H9 (cell line): ENCODE data around the gene STAT3. TPM values are rescaled to one million over a fixed set of nuclear protein-coding genes. Genes with fewer than 3 reads are reported as not detected.

Experiments
- DNase-seq: peaks from one replicate; pipeline ENCODE4 v3.0.0-alpha.2; 2017
- H2AFZ ChIP-seq: one replicate; pipeline ENCODE4 v1.6.1; 2013; ENCODE audit warnings: mild to moderate bottlenecking, low read length, control low read depth, moderate library complexity
- H2AK5ac ChIP-seq: 2 replicates; pipeline ENCODE4 v1.6.1; 2013; ENCODE audit warnings: low read length, control low read depth, mixed read lengths; ENCODE audit not compliant: insufficient read length
- H2BK120ac ChIP-seq: one replicate; pipeline ENCODE4 v1.6.1; 2013; ENCODE audit warnings: low read depth, mild to moderate bottlenecking, low read length, control low read depth, inconsistent platforms; ENCODE audit not compliant: poor library complexity, severe bottlenecking
- H2BK12ac ChIP-seq: 2 replicates; pipeline ENCODE4 v1.6.1; 2013; ENCODE audit warnings: low read length, control low read depth, mixed read lengths, low read depth; ENCODE audit not compliant: insufficient read length
- H2BK15ac ChIP-seq: 2 replicates; pipeline ENCODE4 v1.6.1; 2013; ENCODE audit warnings: low read depth, low read length, control low read depth
- H2BK20ac ChIP-seq: one replicate; pipeline ENCODE4 v1.6.1; 2013; ENCODE audit warnings: low read depth, mild to moderate bottlenecking, low read length, control low read depth, inconsistent platforms; ENCODE audit not compliant: poor library complexity, severe bottlenecking
- H2BK5ac ChIP-seq: 2 replicates; pipeline ENCODE4 v1.6.1; 2013; ENCODE audit warnings: low read length, control low read depth, mixed read lengths; ENCODE audit not compliant: insufficient read length
- H3K14ac ChIP-seq: 2 replicates; pipeline ENCODE4 v1.6.1; 2013; ENCODE audit warnings: low read length, control low read depth; ENCODE audit not compliant: insufficient read depth
- H3K18ac ChIP-seq: 2 replicates; pipeline ENCODE4 v1.6.1; 2013; ENCODE audit warnings: low read depth, mild to moderate bottlenecking, mixed read lengths, low read length, control low read depth; ENCODE audit not compliant: insufficient read length
- H3K23ac ChIP-seq: 2 replicates; pipeline ENCODE4 v1.6.1; 2013; ENCODE audit warnings: low read length, control low read depth, mixed read lengths, low read depth; ENCODE audit not compliant: insufficient read length
- H3K23me2 ChIP-seq: 2 replicates; pipeline ENCODE4 v1.6.1; 2013; ENCODE audit warnings: low read depth, mild to moderate bottlenecking, mixed read lengths, low read length, control low read depth; ENCODE audit not compliant: insufficient read length, poor library complexity, severe bottlenecking
- H3K27ac ChIP-seq: 2 replicates; pipeline ENCODE4 v1.5.1; 2013; ENCODE audit warnings: low read length, control low read depth, mixed read lengths, low read depth; ENCODE audit not compliant: insufficient read length
- H3K27me3 ChIP-seq: 2 replicates; pipeline ENCODE4 v1.6.1; 2013; ENCODE audit warnings: low read length, control low read depth, inconsistent platforms; ENCODE audit not compliant: insufficient read depth
- H3K4ac ChIP-seq: 2 replicates; pipeline ENCODE4 v1.6.1; 2013; ENCODE audit warnings: low read depth, mild to moderate bottlenecking, control low read depth, inconsistent platforms, low read length, moderate library complexity
- H3K4me1 ChIP-seq: 2 replicates; pipeline ENCODE4 v1.6.1; 2013; ENCODE audit warnings: low read length, control low read depth, inconsistent platforms; ENCODE audit not compliant: insufficient read depth
- H3K4me2 ChIP-seq: 2 replicates; pipeline ENCODE4 v1.6.1; 2013; ENCODE audit warnings: low read length, control low read depth, mixed read lengths; ENCODE audit not compliant: insufficient read length, insufficient read depth
- H3K56ac ChIP-seq: 2 replicates; pipeline ENCODE4 v1.6.1; 2013; ENCODE audit warnings: low read depth, mild to moderate bottlenecking, mixed read lengths, low read length, control low read depth; ENCODE audit not compliant: insufficient read length
- H3K79me1 ChIP-seq: 2 replicates; pipeline ENCODE4 v1.6.1; 2013; ENCODE audit warnings: low read depth, mild to moderate bottlenecking, moderate library complexity, low read length, control low read depth, inconsistent platforms; ENCODE audit not compliant: insufficient read depth, poor library complexity, severe bottlenecking
- H3K79me2 ChIP-seq: 2 replicates; pipeline ENCODE4 v1.6.1; 2013; ENCODE audit warnings: low read length, control low read depth, inconsistent platforms; ENCODE audit not compliant: insufficient read depth
- H3K9ac ChIP-seq: 2 replicates; pipeline ENCODE4 v1.6.1; 2013; ENCODE audit warnings: low read length, control low read depth, mixed read lengths; ENCODE audit not compliant: insufficient read length; ENCODE audit errors: extremely low read depth
- H3K9me3 ChIP-seq: one replicate; pipeline ENCODE4 v1.6.1; 2013; ENCODE audit warnings: low read depth, low read length, inconsistent platforms; ENCODE audit not compliant: control insufficient read depth
- H3T11ph ChIP-seq: one replicate; pipeline ENCODE4 v1.6.1; 2013; ENCODE audit warnings: mild to moderate bottlenecking, low read length, control low read depth, inconsistent platforms
- H4K20me1 ChIP-seq: one replicate; pipeline ENCODE4 v1.6.1; 2013; ENCODE audit not compliant: control insufficient read depth, insufficient read length, insufficient read depth
- H4K5ac ChIP-seq: 2 replicates; pipeline ENCODE4 v1.6.1; 2013; ENCODE audit warnings: low read depth, mild to moderate bottlenecking, mixed read lengths, low read length, control low read depth; ENCODE audit not compliant: insufficient read length
- H4K8ac ChIP-seq: replicated peaks from 2 replicates; pipeline ENCODE4 v1.6.1; 2013; ENCODE audit warnings: low read length, control low read depth, mixed read lengths, low read depth; ENCODE audit not compliant: insufficient read length
- H4K91ac ChIP-seq: 2 replicates; pipeline ENCODE4 v1.6.1; 2013; ENCODE audit warnings: low read depth, mild to moderate bottlenecking, moderate library complexity, mixed read lengths, low read length, control low read depth; ENCODE audit not compliant: insufficient read length
- H3K27ac Mint-ChIP-seq, 3 experiments: 2 replicates in 2 of 3; 3 replicates in 1 of 3; pipeline ENCODE4 v1.8.0; 2020 to 2021; ENCODE audit warnings: mixed read lengths in 3 of 3, mild to moderate bottlenecking in 1 of 3, moderate library complexity in 1 of 3
- H3K27me3 Mint-ChIP-seq: 2 replicates; pipeline ENCODE4 v1.8.0; 2021; ENCODE audit warnings: low read depth, mild to moderate bottlenecking, moderate library complexity, mixed read lengths
- H3K36me3 Mint-ChIP-seq, 3 experiments: 2 replicates in 2 of 3; 3 replicates in 1 of 3; pipeline ENCODE4 v1.8.0; 2020 to 2021; ENCODE audit warnings: low read depth in 3 of 3, mixed read lengths in 3 of 3; ENCODE audit not compliant: insufficient read depth in 1 of 3
- H3K4me1 Mint-ChIP-seq, 2 experiments: 2 replicates each; pipeline ENCODE4 v1.8.0; 2020; ENCODE audit warnings: mixed read lengths in 2 of 2
- H3K4me3 Mint-ChIP-seq, 2 experiments: 2 replicates in 1 of 2; 3 replicates in 1 of 2; pipeline ENCODE4 v1.8.0; 2020 to 2021; ENCODE audit warnings: mild to moderate bottlenecking in 2 of 2, mixed read lengths in 2 of 2, moderate library complexity in 1 of 2
- H3K9me3 Mint-ChIP-seq, 2 experiments: 2 replicates in 1 of 2; 3 replicates in 1 of 2; pipeline ENCODE4 v1.8.0; 2020; ENCODE audit warnings: mild to moderate bottlenecking in 2 of 2, mixed read lengths in 2 of 2, moderate library complexity in 1 of 2
- CTCF ChIP-seq: fragments of 200-600 bp; sonication (generic); conservative IDR thresholded peaks from 3 replicates; pipeline ENCODE4 v1.8.0; 2021; ENCODE audit warnings: antibody characterized with exemption, mild to moderate bottlenecking
- WGBS: extraction: QIAGEN DNeasy Blood & Tissue Kit; methylation state at CpG from one replicate; pipeline ENCODE4 v1.1.7; 2013; ENCODE audit warnings: missing lambda C conversion rate, low lambda C conversion rate, mixed read lengths; ENCODE audit not compliant: insufficient read length; ENCODE audit errors: extremely low coverage; 5-methylcytosine and 5-hydroxymethylcytosine counted together
- total RNA-seq: library from RNA; stranded (reverse); gene quantifications from 2 replicates; pipeline ENCODE4 v1.2.1, GENCODE V29; 2021

The STAT3 gene
- total RNA-seq, 1 experiment from 2014 or later: 83.2 TPM

GRCh38 chr17:42378359-42378958, 9.8 kb downstream of the STAT3 start:
- H3K36me3 Mint-ChIP-seq: peaks cover 6 to 21% (median 14%) of the 10 kb centered on the region in 3 experiments; a peak in 5 of 7 replicates
- peak overlapping the region; percentile 60 to 91 (median 87); a peak in 6 of 7 replicates for H3K27ac Mint-ChIP-seq

More at GRCh38 chr17:42378359-42378958, 9.8 kb downstream of the STAT3 start:
- no peak overlapping the region for H3K9ac ChIP-seq
- Mint-ChIP-seq H3K4me3 (peak overlapping the region in 1 of 2 experiments; percentile 53; a peak in 1 of 5 replicates), H3K9me3 (no peaks in the 10 kb centered on the region), H3K4me1 (peaks cover 37 to 46% of the 10 kb centered on the region in 2 experiments), H3K27me3 (no peaks in the 10 kb centered on the region)
- H3K27ac ChIP-seq: no peak overlapping the region
- no peak overlapping the region for H2BK5ac ChIP-seq
- no peaks in the 10 kb centered on the region for H3K27me3 ChIP-seq
- peaks cover 20% of the 10 kb centered on the region for H3K79me2 ChIP-seq
- H2BK20ac ChIP-seq: no peak overlapping the region
- no peak overlapping the region for H4K8ac ChIP-seq
- no peak overlapping the region for H2BK15ac ChIP-seq
- H3K4me2 ChIP-seq: no peak overlapping the region
- H3K23ac ChIP-seq: no peak overlapping the region
- no peaks in the 10 kb centered on the region for H4K20me1 ChIP-seq
- H3T11ph ChIP-seq: no peak overlapping the region
- no peak overlapping the region for H3K18ac ChIP-seq
- no peak overlapping the region for H2AFZ ChIP-seq
- TF ChIP-seq CTCF: no peak
- no peak overlapping the region for H3K56ac ChIP-seq
- no peaks in the 10 kb centered on the region for H3K9me3 ChIP-seq
- H2AK5ac ChIP-seq: no peak overlapping the region
- no peaks in the 10 kb centered on the region for H3K23me2 ChIP-seq
- DNase-seq: no peak
- peaks cover 5% of the 10 kb centered on the region for H3K4me1 ChIP-seq
- no CpG with 5 or more reads among the region's 10 CpGs for WGBS
- no peak overlapping the region for H4K91ac ChIP-seq
- peaks cover 2% of the 10 kb centered on the region for H3K79me1 ChIP-seq
- H2BK120ac ChIP-seq: no peak overlapping the region
- H3K4ac ChIP-seq: no peak overlapping the region
- H4K5ac ChIP-seq: no peak overlapping the region
- no peak overlapping the region for H3K14ac ChIP-seq
- no peak overlapping the region for H2BK12ac ChIP-seq
